D341Med (cell line): ENCODE measurements around the gene C1R.
A peak's percentile ranks its signal among the peaks of the same experiment; 100 is the strongest.

Experiments used
- DNase-seq: peaks from one replicate; pipeline ENCODE4 v3.0.0; 2012; ENCODE audit warnings: low spot score

The C1R gene

DNA sequence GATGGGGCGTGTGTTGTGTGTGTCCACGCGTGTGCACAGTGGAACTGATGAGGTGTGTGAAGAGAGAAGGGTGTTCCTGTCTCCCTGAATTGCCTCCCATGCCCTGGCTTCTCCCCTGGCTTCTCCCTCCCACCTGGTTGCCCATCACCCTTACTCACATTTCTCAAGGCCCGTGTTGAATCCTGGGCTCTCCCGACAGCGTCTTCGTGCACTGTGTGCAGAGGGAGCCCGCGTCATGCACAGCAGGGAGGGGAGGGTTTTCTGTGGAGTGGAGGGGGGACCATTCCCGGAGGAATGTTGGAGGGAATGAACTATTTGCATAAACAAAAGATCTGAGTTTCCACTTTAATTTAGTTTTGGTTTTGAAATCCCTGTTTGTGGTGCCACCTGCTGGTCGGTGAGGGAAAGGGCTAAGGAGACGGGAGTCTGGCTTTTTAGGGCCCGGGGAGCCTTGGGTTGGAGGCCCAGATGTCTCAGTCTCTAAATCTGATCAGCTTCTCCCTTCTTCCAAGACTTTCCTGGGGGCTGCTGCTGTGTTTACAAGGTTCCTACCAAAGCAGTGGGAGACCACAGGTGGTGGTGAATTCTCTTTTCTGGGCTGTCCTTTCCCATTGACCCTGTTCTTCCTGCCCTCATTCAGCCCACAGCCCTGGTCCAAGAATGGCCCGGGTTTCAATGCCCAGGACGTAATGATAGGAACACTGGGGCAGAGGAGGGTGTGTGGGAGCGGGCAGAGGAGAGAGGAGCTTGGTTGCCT lies at the start of gene C1R:
TSS of gene C1R (minus strand) at position 217 of the 757 bp plus-strand sequence. CDS start at position 160, 57 bp downstream.
- peak; percentile 83 for DNase-seq

DNA sequence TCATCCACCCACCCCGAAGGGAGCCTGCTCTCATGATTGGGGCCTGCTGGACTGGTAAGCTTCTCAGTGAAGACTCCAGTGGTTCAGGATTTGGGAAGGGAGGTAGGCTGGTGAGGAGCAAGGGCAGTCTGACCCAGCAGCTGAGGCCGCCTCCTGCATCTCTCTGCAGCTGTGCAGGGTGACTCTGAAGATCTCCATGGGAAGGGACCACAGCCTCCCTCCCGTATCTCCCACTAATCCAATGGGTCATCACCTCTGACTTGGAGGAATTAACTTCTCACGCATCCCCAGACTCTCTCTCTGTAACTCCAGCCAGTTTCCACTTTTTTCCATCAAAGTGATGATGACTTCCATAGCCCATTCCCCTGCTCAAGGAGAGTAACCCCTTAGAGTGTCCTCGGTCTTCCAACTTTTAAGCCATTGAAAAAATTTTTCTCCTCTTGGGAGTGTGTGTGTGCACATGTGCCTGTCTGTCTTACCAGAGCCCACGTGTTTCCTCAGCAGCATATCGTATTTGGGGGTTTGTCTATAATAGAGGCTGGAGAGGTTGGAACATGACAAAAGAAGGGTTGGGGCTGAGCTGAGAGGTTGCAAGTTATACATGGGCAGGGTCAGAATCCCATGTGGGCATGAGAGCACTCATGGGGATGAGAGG lies 49.2 kb upstream of the C1R start:
- no peak for DNase-seq

DNA sequence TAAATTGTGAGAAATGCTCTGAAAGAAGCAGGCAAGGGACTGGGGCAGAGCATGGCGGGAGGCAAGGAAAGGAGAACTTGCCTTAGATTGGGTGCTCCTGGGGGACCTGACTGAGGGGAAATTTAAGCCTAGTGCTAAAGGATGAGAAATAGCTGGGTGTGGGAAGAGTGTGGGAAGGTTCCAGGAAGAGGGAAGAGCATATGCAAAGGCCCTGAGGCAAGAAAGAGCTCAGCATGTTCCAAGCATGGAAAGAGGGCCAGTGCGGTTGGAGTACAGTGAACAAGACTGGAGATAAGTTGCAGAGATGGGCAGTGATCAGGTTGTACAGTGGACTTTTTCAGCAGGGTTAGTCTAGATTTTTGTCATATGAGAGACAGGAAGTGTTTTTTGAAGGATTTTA lies 47.0 kb upstream of the C1R start:
- DNase-seq, result no peak

DNA sequence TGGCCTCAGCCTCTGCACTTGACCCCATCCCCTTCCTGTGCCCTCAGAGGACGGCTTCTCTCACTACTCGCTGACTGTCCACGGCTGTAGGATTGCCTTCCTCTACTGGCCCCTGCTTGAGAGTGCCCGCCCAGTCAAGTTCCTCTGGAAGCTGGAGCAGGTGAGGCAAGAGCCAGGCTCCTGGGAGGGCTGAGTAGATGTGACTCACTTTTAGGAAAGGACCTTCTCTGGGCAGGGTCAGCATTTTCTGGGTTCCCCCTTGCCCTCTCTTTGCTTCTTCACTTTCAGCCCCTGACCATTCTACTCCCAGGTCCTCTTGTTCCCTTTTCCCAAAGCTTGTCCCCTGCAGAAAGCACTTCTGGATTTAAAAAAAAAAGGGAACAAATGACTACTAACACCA lies 45.7 kb upstream of the C1R start:
- DNase-seq, result no peak

- DNase-seq, result no peak
These were observed 44.4 kb upstream of the C1R start for GRCh38 chr12:7136676-7137075.

GRCh38 chr12:7136071-7136470 lies 43.8 kb upstream of the C1R start:
- DNase-seq, result no peak

DNA sequence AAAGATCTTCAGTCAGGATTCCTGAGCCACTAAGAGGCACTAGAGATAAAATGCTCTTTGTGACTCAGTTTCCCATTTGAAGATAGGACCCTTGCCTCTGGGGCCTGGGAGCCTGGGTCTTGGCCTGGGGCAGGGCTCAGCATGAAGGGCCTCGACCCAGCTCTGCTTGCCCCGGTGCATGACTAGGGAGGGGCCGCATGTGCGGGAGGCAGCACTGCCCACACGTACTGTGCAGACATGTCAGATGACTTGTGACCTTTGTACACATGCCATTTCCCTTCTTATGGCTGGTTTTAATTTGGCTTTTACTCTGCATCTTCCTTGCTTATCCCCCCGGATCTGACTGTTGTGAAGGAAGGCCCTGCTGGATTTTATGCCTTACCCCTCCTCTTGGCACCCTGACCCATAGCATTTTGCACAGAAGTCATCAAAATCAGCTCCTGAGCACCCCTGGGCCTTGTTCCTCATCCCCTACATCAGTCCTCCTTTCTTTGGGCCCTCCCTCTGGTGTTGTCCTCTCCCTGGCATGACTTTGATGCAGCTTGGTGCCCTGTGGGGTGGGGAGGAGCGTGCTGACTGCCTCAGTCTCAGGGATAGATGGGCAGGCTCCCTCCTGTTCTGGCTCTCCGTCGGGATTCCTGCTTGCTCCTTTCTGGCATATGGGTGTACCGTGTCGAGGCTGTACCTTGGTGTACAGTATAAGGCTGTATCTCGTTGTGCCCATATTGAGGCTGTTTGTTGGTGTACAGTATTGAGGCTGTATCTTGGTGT lies 42.3 kb upstream of the C1R start:
- DNase-seq, result no peak

GRCh38 chr12:7131502-7131866 lies 39.2 kb upstream of the C1R start:
- DNase-seq, result no peak

- peak; percentile 68 for DNase-seq
These were observed 38.7 kb upstream of the C1R start for GRCh38 chr12:7130701-7131501.

DNA sequence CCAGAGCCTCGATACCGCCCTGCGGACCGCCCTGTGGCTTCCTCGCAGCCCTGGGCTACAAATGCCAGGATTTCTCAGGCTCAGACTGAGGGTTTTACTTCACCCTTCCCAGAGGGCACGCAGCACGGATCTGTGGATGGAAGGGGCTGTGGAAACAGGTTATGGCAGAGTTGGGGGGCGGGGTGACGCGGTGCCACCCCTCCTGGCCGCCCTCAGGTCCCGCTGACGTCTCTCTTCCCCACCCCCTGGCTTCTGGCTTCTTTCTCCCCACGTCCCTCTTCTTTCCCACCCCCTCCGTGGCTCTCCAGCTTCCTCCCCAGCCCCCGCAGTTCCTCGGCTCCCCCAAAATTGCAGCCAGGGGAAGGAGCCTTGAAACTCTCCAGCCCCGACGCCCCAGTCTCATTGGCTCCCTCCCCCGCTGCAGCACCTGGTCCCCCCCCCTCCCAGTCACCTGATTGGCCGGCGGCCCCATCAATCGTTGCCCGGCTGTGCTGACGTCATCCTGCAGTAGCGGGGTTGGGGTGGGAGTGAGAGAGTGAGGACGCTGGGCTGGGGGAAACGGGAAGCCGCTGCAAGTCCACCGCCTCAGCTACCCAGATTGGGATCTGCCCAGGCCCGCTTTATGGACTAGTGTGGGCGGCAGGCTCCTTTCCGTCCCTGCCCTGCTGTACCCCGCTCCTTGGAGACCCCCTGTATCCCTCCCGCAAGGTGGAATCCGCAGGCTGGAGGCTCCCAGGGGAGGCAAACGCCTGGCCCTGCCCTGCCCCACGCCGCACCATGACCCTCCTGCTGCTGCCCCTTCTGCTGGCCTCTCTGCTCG lies 37.8 kb upstream of the C1R start, which contains the start of gene CLSTN3:
TSS of gene CLSTN3 (plus strand) at position 500 of the 820 bp plus-strand sequence. CDS start at position 778, 278 bp downstream.
- peak; percentile 100 for DNase-seq

GRCh38 chr12:7129287-7129871 lies 37.1 kb upstream of the C1R start:
- no peak for DNase-seq

- no peak for DNase-seq
These were observed 36.5 kb upstream of the C1R start, which contains the start of gene RBP5 for GRCh38 chr12:7128681-7129286. Gene RBP5 (minus strand): TSS chr12:7128889. CDS start chr12:7128775, 114 bp downstream.

GRCh38 chr12:7127916-7128626 lies 35.8 kb upstream of the C1R start:
- no peak for DNase-seq

DNA sequence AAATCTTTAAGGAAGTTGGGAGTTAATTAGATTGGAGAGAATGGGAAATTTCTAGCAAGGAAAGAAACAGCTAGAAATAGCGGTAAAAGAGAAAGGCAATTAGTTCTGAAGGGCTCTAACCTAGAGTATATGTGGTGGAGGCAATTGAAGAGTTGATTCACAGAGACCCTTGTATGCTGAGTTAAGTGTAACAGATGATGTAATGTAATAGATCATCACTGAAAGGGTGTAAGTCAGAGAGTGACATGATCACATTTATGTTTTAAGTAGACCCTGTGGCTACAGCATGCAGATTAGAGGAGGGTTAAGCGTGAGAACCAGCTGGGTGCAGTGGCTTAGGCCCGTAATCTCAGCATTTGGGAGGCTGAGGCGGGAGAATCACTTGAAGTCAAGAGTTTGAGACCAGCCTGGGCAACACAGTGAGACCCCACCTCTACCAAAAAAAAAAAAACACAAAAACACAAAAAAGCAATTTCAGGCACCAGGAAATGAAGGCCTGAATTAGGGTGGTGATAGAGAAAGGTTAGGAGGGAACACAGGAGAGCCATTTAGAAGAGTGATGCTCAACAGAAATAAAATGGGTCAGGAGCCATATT lies 33.5 kb upstream of the C1R start:
- DNase-seq, result no peak

GRCh38 chr12:7123806-7124522 lies 31.7 kb upstream of the C1R start:
- no peak for DNase-seq

- no peak for DNase-seq
These were observed 30.8 kb upstream of the C1R start for GRCh38 chr12:7122811-7123769.

DNA sequence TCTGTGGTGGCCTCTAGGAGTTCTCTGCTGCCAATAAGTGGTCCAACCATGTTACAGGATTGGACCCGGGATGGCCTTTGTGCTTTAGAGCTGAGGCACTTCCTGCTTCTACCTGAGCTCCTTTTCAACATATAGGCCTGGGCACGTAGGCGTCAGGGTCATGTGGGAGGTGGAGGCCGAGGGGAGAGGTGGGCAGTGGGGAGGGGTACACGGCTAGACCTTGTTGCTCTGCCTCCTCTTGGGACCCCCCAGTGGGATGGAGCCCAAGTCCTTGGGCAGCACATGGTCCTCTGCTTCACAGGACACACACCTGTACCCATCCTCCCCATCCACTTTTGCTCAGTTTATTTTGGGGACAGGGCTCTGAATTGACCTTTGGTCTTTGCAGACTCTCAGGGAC lies 29.1 kb upstream of the C1R start:
- no peak for DNase-seq
